GM18873 (cell line): ENCODE data around the gene C6orf52.

Source experiments
- ATAC-seq: cut with Tn5 transposase; IDR thresholded peaks from one replicate; pipeline ENCODE4 v1.9.1; 2021; ENCODE audit warnings: mild to moderate bottlenecking, moderate library complexity, moderate number of reproducible peaks; ENCODE audit not compliant: unreplicated experiment, low FRiP score

The C6orf52 gene

GRCh38 chr6:10659699-10660348, 34.6 kb downstream of the C6orf52 start:
- ATAC-seq: no peak

GRCh38 chr6:10658910-10659698, 35.3 kb downstream of the C6orf52 start:
- no peak for ATAC-seq

GRCh38 chr6:10655508-10656055, 38.8 kb downstream of the C6orf52 start:
- ATAC-seq: no peak

GRCh38 chr6:10644225-10644624, 50.2 kb downstream of the C6orf52 start:
- ATAC-seq: no peak

GRCh38 chr6:10643201-10643651, 51.2 kb downstream of the C6orf52 start:
- ATAC-seq: peak; percentile 63

GRCh38 chr6:10641528-10641927, 52.9 kb downstream of the C6orf52 start:
- no peak for ATAC-seq

- no peak for ATAC-seq
Observed at GRCh38 chr6:10640412-10640811, 54.0 kb downstream of the C6orf52 start.

GRCh38 chr6:10633216-10633615, 61.2 kb downstream of the C6orf52 start:
- ATAC-seq: peak; percentile 90

GRCh38 chr6:10630178-10630577, 64.2 kb downstream of the C6orf52 start:
- no peak for ATAC-seq

GRCh38 chr6:10627800-10628199, 66.6 kb downstream of the C6orf52 start:
- no peak for ATAC-seq

GRCh38 chr6:10626154-10626741, 68.2 kb downstream of the C6orf52 start:
- peak; percentile 69 for ATAC-seq

GRCh38 chr6:10624836-10625235, 69.6 kb downstream of the C6orf52 start:
- no peak for ATAC-seq

- no peak for ATAC-seq
Observed at GRCh38 chr6:10621847-10622246, 72.6 kb downstream of the C6orf52 start.
